Suppressor macrophage (primary cell): ENCODE measurements around the gene TMEM18.
"Not testable (repeated sequence)": the region's sequence is repeated elsewhere in the genome, so short reads cannot be mapped to it uniquely, and the experiment has no call there.

Experiments used
- DNase-seq, 4 experiments: peaks; one replicate each; pipeline ENCODE4 v3.0.0-alpha.2; 2020 to 2022

Gene TMEM18

DNA sequence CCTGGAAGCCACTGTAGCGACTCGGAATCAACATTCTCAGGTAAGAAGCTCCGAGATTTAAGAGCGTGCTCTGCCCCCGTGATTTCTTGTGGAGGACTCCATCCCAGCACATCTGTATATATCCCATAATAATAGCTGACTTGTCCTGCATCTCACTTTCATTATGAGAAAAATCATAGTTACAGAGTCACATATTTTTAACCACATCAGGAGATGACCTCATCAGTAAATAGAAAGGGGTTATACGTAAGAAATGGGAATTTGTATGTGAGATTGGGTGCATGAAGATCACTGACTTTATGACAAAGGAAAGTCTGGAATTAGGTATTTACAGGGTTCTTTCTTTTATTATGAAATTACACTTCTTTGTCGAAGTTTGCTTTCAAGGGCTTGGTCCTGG lies 16.4 kb upstream of the TMEM18 start:
- no peak for DNase-seq

DNA sequence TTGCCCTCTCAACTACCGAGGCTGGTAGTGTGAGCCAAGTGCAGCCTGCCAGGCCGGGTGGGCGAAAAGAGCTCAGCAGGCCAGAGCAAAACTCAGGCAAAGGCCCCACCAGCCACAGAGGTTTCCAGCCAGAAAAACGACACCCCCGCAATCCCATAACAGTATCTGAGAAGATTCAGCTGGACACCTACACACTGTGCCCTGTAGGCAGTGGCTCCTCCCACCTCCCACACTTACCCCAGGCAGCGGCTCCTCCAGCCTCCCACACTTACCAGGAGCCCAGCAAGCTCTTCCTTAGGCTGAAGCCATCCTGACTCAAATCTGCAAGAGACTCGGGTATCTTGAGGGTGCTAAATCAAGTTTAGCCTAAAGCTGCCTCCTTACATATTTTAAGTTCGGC lies 15.6 kb upstream of the TMEM18 start:
- DNase-seq: no peak

DNA sequence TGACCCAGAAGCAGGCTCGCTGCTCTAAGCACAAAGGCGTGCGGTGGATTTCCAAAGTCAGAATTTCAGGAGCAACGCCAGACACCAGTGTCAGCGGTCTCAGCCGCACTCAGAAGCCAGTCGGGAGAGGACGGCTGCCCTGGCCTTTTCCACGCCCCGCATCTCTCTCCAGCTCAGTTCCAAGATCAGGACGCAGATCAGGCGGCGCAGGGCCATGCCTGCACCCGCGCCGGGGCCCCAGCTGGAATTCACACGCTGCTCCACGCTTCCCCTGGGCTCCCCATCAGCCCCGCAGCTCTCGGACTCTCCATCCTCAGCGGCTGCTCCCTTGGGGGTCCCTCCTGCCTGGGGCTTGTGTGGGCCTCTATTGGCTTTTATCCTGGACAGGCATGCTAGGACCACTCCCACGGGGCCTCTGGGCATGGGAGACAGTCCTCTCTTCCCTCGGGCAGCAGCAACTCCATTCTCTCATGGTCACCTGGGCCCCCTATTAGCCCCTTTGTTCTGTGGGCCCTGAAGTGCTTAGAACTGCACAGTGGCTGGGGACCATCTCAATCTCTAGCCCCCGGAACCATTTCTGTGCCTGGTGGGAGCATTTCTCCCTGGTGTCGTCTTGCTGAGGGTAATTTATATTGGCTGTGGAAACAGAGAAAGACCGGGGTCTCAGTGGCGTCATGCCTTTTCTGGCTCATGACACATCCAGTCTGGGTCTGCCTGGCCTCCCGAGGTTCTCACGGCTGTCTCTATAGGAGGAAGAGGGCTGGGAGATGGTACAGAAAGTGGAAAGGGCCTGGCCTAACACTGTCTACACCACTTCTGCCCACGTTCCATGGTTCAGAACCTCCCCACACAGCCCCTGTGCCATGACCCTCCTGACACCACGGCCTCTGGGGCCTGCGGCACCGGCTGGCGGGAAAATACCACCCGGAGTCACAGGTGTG lies 14.9 kb upstream of the TMEM18 start:
- DNase-seq: no peak

DNA sequence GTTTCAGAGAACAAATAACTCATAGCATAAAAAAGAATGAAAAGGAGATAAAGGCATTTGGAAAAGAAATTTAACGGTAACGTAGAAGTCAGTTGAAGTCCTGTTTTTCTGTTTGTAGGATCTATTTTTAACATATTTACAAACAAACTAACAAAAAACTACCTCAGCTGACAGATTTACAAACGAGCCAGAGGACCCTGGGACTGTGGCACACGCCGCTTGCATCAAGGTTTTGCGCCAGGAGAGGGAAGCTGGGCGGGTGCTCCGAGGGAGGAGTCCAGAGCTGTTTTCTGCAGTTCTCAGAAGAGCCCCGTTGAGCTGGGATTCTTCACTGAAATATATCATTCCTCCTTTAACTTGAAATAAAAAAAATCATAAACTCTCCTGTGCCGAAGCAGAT lies 13.6 kb upstream of the TMEM18 start:
- no peak for DNase-seq

DNA sequence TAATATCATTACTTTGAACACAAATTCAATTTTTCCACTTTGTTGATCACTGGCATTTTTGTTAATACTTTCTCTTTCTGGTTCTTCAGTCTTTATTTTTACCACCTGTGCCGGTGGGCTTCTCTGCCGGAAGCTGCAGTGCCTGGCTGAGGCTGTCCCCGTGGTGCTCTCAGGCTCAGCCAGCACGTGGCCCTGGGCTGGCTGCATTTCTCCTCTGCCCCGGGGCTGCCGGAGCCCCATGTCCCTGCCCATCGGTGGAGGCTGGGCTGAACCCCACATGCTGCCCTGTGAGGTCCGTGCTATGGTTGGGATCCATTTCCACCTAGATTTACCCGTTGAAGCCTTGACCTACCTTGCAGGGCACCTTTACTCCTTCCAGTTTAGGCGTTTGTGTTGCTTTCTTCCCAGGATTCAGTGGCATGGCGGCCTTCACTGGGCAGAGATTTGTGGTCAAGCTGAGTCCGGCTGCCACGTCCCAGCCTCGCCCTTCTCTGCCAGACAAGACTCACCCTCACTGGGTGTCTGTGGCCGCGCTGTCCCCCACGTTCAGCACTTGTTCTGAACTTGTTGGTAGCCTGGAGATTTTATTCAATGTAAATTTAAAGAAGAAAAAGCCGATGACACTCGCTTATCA lies 12.8 kb upstream of the TMEM18 start:
- no peak for DNase-seq

DNA sequence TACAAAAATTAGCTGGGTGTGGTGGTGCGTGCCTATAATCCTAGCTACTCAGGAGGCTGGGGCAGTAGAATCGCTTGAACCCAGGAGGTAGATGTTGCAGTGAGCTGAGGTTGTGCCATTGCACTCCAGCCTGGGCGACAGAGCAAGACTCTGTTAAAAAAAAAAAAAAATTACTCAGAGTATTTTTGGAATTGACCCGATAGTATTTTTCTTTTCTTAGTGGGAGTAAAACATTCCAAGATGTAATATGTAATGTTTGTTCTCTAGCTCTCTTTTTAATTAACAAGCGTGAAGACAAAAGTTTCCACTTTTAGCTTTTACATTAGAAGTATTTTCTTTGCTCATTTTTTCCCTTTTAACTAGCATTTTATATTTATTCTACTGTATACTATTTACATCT lies 12.0 kb upstream of the TMEM18 start:
- no peak for DNase-seq

DNA sequence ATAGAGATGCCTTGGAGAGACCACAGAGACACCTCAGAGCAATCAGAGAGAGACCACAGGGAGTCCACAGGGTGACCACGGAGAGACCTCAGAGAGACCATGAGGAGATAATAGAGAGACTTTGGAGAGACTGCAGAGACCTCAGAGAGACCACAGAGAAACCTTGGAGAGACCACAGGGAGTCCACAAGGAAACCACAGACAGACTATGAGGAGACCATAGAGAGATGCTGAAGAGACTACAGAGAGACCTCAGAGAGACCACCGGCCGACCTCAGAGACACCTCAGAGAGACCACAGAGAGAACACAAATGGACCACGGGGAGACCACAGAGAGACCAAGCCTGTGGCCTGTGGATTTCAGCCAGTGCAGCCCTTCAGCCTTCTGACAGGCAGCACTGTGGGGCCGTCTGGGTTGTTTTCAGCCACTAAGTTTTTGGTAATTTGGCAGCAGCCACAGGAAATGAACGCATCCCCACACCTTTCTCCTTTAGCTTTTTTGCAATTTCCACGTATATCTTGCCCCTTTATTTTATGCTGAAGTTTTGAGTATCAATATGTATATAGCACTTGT lies 11.4 kb upstream of the TMEM18 start:
- no peak for DNase-seq

DNA sequence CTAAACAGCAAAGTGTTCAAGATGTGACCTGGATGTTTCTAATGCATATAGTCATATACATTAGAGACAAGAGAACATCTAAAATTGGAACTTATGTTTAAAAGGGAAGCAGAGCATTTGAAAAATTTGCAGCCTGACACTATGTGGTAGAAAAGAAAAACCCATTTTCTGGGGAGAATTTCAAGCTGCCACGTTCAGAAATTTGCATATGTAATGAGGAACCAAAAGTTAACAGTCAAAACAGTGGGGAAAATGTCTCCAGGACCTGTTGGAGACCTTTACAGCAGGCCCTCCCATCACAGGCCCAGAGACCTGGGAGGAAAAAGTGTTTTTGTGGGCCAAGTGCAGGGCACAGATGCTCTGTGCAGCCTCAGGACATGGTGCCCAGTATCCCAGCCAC lies 8.2 kb upstream of the TMEM18 start:
- no peak for DNase-seq

DNA sequence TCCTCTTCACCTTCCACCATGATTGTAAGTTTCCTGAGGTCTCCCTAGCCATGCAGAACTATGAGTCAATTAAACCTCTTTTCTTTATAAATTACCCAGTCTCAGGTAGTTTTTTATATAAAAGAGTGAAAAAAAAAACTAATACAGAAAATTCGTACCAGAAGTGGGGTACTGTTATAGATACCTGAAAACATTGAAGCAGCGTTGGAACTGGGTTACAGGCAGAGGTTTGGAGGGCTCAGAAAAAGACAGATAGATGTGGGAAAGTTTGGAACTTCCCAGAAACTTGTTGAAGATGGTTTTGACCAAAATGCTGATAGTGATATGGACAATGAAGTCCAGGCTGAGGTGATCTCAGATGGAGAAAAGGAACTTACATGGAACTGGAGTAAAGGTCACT lies 7.7 kb upstream of the TMEM18 start:
- not testable (repeated sequence) for DNase-seq

DNA sequence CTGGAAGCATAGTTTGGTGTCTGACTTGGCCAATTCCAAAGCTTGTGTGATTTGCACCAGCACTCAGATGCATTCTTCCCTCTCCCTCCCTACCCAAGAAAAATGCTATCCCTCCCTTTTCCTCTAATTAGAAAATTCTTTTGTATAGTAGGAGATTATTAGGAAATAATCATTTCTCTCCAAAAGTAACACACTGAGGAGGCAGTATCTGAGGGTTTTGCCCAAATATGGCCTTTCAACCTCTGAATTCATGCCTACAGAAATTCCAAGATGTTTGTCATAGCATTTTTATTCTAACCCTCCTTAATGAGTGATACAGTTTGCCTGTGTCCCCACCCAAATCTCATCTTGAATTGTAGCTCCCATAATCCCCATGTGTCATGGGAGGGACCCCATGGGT lies 5.0 kb upstream of the TMEM18 start:
- no peak for DNase-seq

DNA sequence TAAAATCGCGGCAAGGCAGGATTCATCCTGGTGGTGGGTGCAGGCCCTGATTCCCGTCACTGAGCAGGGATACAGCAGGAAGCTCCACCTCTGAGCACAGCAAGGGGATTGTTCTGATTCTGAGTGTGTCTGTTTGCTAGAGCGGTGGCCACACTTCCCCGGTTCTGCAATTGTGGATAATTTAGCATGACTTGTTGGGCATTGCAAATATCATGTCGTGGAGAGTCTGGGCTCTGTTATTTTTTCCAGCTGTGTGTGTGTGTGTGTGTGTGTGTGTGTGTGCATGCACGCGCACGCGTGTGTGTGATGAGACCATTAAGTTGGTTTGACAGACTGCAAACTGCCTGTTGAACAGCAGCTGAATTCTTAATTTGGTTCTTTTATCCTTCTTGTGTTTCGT lies 4.1 kb upstream of the TMEM18 start:
- no peak for DNase-seq

DNA sequence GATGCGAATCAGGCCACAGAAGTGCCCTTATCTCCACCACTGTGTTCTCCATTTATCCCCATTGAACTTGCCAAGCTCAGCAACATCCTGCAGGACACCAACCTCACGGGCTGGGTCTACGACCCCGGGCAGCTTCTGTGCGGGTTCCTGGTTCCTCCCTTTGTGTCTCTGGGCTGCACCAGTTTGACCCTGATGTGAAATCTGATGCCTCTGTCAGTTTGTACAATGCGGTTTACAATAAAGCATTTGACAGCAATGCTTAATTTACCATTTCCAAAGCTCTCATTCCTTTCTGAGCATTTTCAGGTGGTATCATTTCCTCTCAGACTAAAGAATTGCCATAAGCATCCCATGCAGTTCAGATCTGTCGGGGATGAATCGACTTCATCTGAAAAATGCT lies 3.3 kb upstream of the TMEM18 start:
- no peak for DNase-seq

DNA sequence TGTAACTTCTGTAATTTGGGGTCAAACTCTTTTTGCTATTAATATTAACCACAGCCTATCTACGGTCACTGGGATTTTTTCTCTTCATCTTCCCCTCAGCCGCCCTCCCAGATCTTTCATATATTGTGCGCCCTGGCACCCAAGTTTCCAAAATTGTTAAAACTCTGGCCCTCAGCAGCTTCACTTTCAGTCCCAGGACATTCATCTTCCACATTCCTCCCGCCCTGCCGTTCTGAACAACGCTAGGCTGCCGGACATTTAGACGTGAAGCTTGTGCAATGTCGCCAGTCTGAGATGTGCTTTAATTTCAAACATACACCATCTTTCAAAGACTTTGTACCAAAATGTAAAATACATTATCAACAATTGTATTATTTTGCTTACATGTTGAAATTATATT lies 1.8 kb upstream of the TMEM18 start:
- DNase-seq: no peak

DNA sequence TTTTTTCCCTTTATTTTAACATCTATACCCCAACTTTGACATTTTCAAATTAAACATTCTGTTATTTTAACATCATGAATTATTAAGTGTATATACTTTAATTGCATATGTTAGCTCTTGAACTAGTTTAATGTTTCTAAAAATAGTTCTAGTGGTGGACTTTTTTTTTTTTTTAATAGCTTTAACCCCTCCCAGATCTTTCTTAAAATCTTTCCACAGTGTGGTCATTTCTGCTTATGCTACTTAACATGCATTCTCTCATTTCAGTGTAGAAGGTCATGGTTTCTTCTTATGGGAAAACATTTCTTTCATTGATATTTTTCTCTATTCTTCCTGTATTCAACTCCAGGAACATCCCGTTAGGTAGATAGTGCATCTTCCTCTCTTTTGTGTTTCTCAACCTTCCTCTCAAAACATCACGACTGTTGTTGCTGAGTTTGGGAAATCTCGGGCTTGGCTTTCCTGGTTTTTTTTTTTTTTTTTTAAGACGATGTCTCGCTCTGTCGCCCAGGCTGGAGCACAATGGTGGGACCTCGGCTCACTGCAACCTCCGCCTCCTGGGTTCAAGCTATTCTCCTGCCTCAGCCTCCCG lies 849 bp upstream of the TMEM18 start:
- DNase-seq: peak in 3 of 4 experiments; percentile 3 to 41 (median 28)

DNA sequence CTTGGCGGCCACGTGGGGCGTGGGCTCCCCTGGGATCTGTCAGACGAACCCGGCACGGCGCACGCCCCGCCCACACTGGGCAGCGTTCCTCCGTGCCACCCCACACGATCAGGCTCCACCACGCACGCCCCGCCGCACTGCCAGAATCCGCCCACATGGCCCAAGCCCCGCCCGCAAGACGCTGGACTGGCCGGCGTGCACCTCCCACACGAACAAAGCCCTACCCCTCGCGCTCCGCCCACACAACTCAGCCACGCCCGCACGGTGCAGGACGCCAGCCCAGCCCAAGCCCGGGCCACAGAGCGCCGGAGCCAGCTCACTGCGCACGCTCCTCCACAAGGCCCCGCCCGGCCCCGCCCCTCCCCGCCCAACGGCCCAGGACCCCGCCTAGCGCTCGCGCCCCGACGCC lies 555 bp downstream of the TMEM18 start:
- DNase-seq: peak; percentile 99 to 100 (median 100)

DNA sequence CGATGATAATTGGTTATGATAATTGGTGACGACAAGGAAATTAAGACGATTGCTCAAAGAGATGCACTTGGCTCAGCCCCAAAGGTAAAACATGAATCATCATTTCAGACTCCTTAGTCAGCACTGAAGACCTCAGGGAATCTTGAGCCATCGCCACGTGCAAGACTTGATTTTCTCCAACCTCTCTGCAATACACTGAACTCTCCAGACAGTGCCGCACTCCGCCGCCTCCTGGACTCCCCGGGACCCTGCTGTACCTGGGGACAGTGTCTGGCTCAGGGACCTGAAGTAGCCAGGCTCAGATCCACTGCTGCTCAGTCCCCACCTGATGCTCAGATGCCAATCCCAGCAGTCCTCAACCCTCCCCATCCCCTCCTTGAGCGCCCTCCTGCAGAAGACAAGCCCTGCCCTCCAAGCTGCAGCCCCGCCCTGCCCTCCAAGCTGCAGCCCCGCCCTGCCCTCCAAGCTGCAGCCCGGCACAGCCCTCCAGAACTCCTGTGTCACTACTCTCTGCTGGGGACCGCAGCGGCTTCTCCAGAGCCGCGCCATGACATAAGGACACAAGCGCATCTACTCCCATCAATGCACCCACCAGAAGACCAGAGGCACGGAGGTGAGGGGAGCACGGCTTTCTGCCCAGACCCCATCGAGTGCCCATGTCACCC lies 1.1 kb downstream of the TMEM18 start:
- DNase-seq: peak in 3 of 4 experiments; percentile 19 to 58 (median 54)

DNA sequence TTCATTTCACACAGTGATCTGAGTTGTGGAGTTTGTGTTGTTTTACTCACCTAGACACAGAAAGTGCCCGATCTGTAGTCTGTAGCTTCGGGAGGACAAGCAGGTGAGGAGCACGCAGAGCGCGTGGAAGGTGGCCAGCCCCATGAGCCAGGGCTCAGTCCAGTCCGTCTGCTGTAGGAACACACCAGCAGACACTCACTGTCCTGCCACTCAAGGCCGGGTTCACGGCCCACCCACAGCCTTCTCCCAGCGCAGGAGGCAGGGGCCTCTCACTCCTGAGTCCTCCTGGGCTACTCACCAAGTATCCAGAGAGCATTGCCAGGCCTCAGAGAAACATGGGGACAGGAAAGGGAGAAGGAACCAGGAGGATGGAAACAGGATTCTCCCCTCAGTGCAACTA lies 1.7 kb downstream of the TMEM18 start:
- DNase-seq: no peak

DNA sequence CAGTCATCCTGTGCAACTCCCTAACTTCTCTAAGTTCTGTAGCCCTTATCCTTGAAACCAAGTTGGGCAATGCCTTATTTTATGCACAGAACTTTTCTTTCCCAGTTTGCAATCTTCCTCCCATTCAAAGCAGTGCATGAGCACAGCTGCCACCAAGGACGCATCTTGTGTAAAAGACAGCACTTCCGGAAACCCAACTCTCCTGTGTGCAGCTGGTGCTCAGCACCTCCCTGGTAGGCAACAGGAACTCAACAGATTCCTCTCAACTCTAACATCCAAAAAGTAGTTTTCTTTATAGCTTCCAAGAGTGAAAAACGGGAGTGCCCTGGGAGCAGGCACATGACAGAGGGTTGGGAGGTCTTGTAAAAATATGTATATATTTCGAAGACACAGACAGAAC lies 2.2 kb downstream of the TMEM18 start:
- no peak for DNase-seq

DNA sequence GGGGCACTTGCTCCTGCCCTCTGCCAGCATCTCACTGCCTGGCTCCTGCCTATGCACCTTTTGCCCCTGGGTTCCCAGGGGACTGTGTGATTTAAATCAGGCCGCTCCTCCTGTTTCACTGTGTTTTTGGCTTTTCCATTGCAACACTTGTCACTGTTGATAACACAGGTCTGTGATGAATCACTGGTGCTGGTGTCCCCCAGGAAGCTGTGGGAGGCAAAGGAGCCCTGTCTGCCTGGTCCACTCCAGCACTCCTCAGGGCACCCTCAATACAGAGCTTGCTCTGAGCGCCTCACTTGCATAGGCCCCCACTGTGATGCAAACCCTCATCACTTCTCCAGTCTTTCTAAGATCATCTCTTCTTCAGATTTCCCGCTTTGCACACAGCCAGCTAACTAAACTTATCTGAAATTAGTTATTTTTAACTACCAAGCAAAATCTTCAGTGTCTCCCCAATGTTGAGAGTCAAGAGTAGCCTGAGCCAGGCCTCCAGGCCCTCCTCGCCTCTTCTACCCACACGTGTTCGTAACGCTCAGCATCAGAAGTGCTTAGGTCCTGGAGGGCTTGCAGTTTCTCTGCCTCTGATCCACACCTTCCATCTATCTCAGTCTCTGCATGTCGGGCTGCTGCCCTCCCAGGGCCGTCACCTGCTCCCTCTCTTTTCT lies 2.8 kb downstream of the TMEM18 start:
- DNase-seq: no peak

DNA sequence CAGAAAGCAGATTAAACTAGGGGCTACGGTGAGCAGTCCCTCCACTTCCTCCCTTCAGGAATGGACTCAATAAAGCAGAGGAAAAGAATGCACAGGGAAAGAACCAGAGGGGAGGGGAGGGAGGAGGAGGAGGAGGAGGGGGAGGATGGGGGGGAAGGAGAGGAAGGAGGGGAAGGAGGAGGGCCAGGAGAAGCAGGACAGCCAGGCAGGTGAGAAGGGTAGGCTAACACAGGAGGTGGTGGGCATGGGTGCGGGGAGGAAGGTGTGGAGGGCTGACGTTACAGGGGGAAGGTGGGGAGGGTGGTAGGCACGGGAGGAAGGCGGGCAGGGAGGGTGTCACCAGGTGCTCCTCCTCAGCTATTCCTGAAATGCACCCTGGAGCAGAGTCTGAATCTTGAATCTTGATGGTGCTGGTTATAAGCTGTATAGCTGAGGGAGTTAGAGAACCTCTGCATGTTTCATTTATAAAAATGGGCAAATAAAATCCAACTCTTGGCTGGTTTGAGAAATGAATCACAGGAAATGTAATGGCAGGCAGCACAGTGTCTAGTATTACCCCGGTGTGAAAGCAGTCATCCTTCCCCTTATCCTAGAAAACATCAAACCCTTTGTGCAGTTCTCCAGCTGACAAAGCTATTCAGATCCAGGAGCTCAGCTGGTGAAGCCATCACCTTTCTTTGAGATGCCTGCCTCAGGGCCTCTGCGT lies 3.4 kb downstream of the TMEM18 start:
- no peak for DNase-seq

DNA sequence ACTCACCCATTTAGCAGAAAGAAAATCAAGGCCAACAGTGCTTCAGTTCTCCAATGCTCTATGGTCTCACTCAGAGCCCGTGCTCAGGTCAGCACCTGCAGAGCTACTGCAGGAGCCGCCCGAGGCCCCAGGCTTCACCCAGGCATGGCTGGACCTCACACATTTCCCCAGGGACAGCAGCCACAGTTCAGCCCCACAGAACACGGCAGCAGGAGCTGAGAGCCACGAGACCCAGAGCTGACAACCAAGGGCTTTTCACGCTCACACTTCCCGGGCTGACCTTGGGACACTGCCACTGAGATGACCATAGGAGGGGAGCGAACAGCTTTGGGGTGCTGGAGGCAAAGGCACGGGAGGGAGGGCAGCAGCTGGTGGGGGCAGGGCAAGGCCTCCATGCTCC lies 4.2 kb downstream of the TMEM18 start:
- no peak for DNase-seq

DNA sequence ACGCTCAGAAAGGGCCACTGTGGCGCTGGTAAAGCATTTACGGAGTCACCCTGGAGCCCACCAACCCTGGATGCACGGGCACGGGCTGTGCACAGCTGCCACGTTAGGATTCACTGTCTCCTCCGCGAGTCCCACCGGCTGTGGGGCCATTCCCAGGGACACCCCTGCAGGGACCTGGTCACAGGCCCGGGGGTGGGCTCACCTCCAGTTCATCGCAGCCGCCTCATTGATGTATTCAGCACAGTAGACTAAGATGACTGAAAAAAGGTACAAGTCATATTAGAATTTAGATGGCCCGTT lies 4.7 kb downstream of the TMEM18 start:
- no peak for DNase-seq
